ENCODE measurements around the gene RAB17. TPM values are rescaled to one million over a fixed set of nuclear protein-coding genes. Genes with fewer than 3 reads are reported as not detected.
"Not testable (repeated sequence)": the region's sequence is repeated elsewhere in the genome, so short reads cannot be mapped to it uniquely, and the experiment has no call there.

The RAB17 gene
- polyA plus RNA-seq, 3 donors = 10.4 to 14.9 (median 13.1) TPM

DNA sequence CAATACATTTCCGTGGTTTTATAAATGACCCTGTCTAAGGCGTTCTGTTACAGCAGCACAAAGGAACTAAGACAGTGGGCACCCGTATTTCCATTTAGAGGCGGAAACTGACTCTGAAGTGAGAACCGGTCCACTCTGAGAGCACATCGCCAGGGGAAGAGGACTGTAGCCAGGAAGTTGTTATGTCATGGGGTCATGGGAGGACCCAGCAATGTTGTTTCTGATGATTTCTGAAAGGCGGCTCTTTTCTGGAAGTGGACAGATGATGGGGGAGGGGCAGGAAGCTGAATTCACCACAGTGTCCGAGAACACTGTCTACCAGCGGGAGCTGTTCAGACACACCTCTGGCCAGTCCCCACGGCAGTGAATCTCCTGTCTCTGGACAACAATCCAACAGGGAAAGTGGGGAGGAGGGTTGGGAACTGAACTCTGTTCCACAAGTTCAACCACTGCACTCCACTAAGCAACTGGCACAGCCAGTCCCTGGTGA is 34.7 kb upstream of the RAB17 start:
- no peak for DNase-seq (ENCODE audit: low read depth in 3 of 3, low spot score in 2 of 3)

DNA sequence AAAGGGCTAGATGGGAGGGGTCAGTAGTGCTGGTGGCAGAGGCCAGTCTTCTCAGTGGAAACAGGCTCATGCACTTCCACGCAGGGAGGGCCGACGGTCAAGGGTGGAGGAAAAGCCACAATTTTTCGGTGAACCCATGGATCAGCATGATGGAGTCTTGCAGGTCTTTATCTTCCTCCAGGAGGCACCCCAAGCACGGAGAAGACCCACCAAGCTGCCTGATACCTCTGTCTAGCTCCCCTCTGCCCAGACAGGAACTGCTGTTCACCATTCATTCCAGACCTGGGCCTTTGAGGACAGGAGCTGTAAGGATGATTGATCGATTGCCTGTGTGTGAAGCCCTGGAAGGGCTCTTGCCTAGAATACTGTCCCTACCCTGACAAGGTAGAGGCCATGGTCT is 34.0 kb upstream of the RAB17 start:
- no peak for DNase-seq (ENCODE audit: low read depth in 3 of 3, low spot score in 2 of 3)

- no peak for DNase-seq (ENCODE audit: low read depth in 3 of 3, low spot score in 2 of 3)
Measured at GRCh38 chr2:237623428-237624403, 33.2 kb upstream of the RAB17 start.

GRCh38 chr2:237618449-237618848 is 27.9 kb upstream of the RAB17 start:
- no peak for DNase-seq (ENCODE audit: low read depth in 3 of 3, low spot score in 2 of 3)

DNA sequence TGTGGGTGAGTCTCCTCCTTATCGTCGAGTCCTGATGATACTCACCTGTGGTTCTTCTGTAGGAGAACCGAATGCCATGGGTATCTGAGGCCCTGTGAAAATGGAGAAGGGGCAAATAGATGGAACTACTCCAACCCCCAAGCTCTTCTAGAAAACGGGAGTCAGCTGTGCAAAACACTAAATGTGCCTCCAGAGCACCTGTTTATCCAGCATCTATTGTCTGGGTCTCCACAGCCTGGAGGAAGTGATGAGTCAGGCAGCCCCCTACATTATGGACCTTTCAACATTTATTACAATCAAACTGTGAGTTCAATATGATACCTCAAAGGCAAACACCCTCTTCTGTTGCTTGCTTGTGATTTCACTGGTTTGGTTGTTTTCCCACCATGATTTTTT is 27.1 kb upstream of the RAB17 start:
- DNase-seq (ENCODE audit: low read depth in 3 of 3, low spot score in 2 of 3) = no peak

DNA sequence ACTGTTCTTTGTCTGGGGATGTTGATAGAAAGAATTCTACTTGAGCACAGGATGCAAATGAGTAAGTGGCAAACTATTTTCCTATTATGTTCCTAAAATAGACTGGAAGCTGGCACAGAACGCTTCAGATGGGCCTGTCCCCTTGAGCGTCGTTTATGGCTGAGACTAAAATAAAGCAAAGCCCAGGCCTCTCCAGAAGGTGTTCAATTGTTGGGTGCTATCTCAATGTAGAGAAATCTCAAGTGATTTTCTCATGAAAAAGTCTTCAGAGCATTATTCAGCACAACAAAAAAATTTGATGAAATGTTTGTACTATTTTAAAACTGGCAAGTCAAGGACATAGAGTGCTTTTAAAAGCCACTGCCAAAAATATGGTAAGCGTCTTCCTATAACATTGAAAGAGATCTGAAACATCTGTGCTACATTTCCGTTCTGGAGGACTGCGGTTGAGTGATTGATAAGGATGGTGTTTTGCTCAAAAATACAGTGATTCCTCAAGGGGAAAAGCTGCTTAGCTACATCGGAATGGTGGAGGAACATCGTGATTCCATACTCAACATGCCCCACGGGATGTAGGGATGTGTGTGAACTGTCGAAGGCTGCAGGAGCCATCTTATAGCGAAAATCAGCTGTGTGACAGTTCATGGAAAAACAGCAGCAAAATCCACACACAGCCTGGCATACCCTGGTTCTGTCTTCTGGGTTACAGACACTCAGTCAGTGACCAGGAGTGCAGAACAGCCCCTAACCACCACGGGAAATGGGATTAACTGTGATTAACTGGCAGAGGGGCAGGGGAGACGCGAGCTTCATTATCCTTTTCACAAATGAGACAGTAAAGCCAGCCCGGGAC is 26.4 kb upstream of the RAB17 start:
- no peak for DNase-seq (ENCODE audit: low read depth in 3 of 3, low spot score in 2 of 3)

GRCh38 chr2:237616373-237616733 is 25.8 kb upstream of the RAB17 start:
- no peak for DNase-seq (ENCODE audit: low read depth in 3 of 3, low spot score in 2 of 3)

GRCh38 chr2:237615631-237616249 is 25.2 kb upstream of the RAB17 start:
- DNase-seq (ENCODE audit: low read depth in 3 of 3, low spot score in 2 of 3) = no peak

DNA sequence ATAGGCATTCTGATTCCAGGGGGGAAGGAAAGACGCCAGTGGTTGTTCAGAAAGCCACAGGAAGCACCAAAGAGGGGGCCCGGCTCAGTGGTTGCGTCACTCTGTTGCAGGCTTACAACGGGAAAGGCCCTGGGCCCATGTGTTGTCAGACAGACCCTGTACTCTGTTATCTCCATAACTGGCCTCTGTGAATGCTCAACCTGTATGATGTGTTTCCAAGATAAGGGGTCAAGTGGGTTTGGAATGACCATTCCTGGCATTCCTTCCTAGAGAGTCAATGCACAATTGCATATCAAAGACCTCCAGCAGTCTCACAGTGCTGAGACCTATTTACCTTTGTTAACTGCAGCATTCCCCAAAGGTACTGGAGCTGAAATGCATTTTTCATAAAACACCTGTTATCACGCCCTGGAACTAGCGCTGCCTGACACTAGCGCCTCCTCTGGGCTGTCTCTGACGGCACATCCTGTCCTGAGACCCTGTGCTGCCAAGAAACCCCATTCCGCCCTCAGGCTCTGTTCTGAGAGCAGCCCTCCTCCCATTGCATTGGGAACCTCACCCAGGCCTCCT is 23.7 kb upstream of the RAB17 start:
- no peak for DNase-seq (ENCODE audit: low read depth in 3 of 3, low spot score in 2 of 3)

GRCh38 chr2:237613679-237614078 is 23.1 kb upstream of the RAB17 start:
- DNase-seq (ENCODE audit: low read depth in 3 of 3, low spot score in 2 of 3) = no peak

DNA sequence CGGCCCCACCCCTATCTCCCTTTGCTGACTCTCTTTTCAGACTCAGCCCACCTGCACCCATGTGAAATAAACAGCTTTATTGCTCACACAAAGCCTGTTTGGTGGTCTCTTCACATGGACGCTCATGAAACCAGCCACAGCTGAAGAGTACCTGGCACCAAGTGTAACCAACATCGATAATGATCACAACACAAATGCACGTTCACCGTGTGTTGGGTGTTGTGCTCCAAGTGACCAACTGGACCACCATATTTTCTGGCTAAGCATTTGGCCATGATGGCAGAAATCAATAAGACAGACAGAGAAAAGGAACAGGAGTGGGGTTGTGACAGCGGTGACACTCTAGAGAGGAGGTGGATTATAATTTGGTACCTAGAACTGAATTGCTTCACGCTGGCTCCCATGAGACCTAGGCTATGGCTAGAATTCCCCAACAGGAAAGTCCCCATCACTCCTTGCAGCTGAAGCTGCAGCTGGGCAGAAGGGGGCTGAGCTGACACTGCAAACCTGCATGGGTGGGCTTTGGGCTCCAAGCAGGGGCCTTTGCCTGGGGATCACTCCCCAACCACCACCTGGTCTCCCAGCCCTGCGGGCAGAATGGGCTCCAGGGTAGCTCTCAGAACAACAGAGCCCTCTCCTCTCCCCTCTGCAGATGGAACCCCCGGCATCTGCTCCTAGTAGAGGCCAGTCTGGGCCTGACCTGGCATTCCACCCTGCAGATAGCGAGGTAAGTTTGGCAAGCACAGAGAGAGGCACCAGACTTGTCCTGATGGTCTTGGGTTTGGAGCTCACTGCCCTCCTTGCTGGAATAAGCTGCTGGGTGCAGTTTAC is 22.2 kb upstream of the RAB17 start:
- no peak for DNase-seq (ENCODE audit: low read depth in 3 of 3, low spot score in 2 of 3)

DNA sequence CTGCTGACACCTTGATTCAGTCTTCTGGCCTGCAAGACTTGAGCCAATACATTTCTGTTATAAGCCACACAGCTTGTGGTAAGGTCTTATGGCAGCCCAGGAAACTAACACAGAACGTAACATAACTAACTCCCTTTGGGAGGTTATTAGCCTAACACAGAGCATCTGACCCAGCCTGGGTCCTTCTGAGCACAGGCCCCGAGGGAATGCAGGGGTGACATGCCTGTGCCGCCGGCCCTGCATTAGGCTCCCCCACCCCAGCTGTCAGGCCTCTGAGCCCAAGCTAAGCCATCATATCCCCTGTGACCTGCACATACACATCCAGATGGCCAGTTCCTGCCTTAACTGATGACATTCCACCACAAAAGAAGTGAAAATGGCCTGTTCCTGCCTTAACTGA is 16.0 kb upstream of the RAB17 start:
- not testable (repeated sequence) for DNase-seq (ENCODE audit: low read depth in 3 of 3, low spot score in 2 of 3)

- no peak for DNase-seq (ENCODE audit: low read depth in 3 of 3, low spot score in 2 of 3)
Measured at GRCh38 chr2:237604960-237605359, 14.4 kb upstream of the RAB17 start.

DNA sequence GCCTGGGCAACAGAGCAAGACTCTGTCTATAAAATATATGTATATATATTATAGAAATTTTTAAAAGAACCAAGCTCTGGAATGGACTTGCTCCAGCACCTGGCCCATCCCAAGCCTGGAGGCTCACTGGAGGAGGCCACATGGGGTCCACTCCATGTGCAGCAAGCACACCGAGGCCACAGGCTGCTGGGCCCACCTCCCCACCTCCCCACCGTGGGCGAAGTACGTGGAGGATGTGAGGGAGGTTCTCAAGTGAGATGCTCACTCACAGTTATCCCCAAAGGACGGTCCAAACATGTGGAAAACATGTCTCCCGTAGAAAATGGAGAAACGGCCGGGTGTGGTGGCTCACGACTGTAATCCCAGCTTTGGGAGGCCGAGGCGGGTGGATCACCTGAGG is 13.9 kb upstream of the RAB17 start:
- DNase-seq (ENCODE audit: low read depth in 3 of 3, low spot score in 2 of 3) = no peak

DNA sequence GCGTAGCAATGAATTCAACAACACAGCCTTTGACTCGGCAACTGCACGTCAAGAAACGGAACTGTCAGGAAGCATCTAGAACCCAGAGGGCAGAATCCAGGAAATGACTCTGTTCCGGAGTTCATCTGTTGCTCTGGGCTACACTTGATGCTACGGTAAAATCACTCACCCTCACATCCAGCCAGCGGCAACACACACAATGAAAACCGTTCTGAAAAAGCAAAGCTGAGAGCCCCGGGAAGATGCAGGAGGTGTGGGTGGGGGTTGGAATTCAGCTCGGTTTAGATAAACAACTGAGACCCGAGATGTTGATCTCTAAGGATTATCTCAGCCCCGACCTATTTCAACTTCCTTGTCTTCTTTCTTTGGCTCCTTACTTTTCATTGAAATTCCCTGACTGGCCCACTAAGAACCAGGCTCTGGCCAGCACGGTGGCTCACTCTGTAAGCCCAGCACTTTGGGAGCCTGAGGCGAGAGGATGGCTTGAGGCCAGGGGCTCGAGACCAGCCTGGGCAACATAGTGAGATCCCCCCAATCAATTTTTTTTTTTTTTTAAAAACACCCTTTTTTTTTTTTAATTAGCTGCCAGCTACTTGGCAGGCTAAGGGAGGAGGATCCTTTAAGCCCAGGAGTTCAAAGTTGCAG is 13.3 kb upstream of the RAB17 start:
- DNase-seq (ENCODE audit: low read depth in 3 of 3, low spot score in 2 of 3) = no peak

DNA sequence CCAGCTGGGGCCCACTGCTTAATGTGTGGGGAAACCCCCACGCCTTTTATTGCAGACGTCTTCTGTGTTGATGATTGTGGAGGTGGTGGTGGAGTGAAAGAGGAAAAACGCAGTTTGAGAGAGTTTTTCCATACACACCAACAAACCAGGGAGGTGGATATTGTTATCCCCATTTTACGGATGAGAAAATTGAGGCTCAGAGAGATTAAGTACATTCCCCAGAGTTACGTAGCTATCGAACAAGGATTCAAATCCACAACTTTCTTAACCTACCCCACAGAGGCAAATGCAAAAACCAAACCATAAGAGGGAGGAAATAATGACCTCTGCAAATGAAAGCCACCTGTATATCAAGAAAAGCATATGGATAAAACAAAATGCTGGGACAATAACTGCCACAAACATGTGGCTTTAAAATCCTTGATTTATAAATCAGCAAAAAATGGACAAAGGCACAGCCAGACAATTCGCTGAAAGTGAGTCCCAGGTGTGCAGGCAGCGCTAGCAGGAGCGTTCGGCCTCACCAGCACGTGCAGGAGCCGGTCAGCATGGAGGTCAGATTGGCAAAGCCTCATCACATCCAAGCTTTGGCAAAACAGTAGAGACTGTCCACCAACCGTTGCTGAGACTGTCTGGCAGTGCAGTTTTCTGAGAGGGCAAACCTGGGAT is 12.6 kb upstream of the RAB17 start:
- DNase-seq (ENCODE audit: low read depth in 3 of 3, low spot score in 2 of 3) = no peak

- DNase-seq (ENCODE audit: low read depth in 3 of 3, low spot score in 2 of 3) = no peak
Measured at GRCh38 chr2:237602409-237602808, 11.9 kb upstream of the RAB17 start.

- DNase-seq (ENCODE audit: low read depth in 3 of 3, low spot score in 2 of 3) = no peak
Measured at GRCh38 chr2:237601453-237602116, 11.1 kb upstream of the RAB17 start.
